PFSK-1 (cell line): ENCODE data around the gene PRSS21.

Experiments used
- POLR2AphosphoS5 ChIP-seq: IDR thresholded peaks from 2 replicates; pipeline ENCODE4 v1.6.1; 2012; ENCODE audit warnings: low read depth, mild to moderate bottlenecking, control low read depth, low read length, moderate library complexity
- SIN3A ChIP-seq: IDR thresholded peaks from 2 replicates; pipeline ENCODE4 v1.6.1; 2012; ENCODE audit warnings: mild to moderate bottlenecking, low read length, moderate library complexity, borderline replicate concordance; ENCODE audit not compliant: insufficient read depth

- TF ChIP-seq SIN3A: no peak
- no peak for TF ChIP-seq POLR2AphosphoS5
These were observed 41.4 kb downstream of the PRSS21 start for GRCh38 chr16:2858245-2859025.
